BLaER1 treated with 17β-estradiol and CSF1 and Interleukin-3, amounts not matched to agents 10 nM and 100 nM (cell line): Measurements from ENCODE around the gene THSD7A.

ENCODE experiments used
- H3K27ac ChIP-seq, 11 experiments: shearing (Covaris generic); formaldehyde crosslinking; 2 replicates each; pipeline ENCODE4 v1.8.1; 2022
- H3K27me3 ChIP-seq, 11 experiments: shearing (Covaris generic); formaldehyde crosslinking; 2 replicates each; pipeline ENCODE4 v1.8.1; 2022
- H3K36me3 ChIP-seq, 11 experiments: shearing (Covaris generic); formaldehyde crosslinking; 2 replicates each; pipeline ENCODE4 v1.8.1; 2022
- H3K4me1 ChIP-seq, 10 experiments: shearing (Covaris generic); formaldehyde crosslinking; 2 replicates each; pipeline ENCODE4 v1.8.1; 2022
- H3K4me2 ChIP-seq, 11 experiments: shearing (Covaris generic); formaldehyde crosslinking; 2 replicates each; pipeline ENCODE4 v1.8.1; 2022
- H3K4me3 ChIP-seq, 10 experiments: shearing (Covaris generic); formaldehyde crosslinking; 2 replicates each; pipeline ENCODE4 v1.8.1; 2022
- H3K9ac ChIP-seq, 11 experiments: shearing (Covaris generic); formaldehyde crosslinking; 2 replicates each; pipeline ENCODE4 v1.8.1; 2022
- H3K9me3 ChIP-seq, 11 experiments: shearing (Covaris generic); formaldehyde crosslinking; replicated peaks in 1 of 11; 2 replicates each; pipeline ENCODE4 v1.8.1; 2022
- H4K20me1 ChIP-seq, 11 experiments: shearing (Covaris generic); formaldehyde crosslinking; 2 replicates each; pipeline ENCODE4 v1.8.1; 2022
- Cebpa-rat ChIP-seq, 11 experiments: shearing (Covaris generic); IDR thresholded peaks; 2 replicates each; pipeline ENCODE4 v1.8.1; 2022

THSD7A gene

DNA sequence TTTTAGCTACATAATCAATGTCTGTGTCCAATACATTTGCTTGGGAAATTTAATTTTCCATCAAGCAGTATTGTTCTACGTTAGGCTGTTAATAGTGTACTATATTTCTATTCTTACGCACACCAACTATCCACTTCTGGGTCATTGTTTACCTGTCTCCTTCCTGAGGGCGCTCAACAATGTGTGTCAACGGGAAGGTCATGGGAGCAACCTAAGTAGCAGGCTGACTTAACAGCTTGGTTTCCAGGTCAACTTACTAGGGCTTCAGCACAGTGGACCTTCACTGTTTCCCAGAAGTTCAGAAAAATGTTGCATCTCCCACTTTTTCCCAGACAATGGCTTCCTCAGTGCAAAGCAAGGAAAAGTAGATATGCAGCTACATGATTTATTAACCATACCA lies 13.7 kb downstream of the THSD7A start:
- Histone ChIP-seq H3K9me3 (no peaks in the 10 kb centered on the region), H3K4me3 (no peak overlapping the region), H3K4me1 (no peaks in the 10 kb centered on the region), H3K4me2 (no peak overlapping the region), H3K9ac (no peak overlapping the region), H3K27ac (no peak overlapping the region), H3K27me3 (no peaks in the 10 kb centered on the region), H4K20me1 (no peaks in the 10 kb centered on the region), H3K36me3 (no peaks in the 10 kb centered on the region)
- no peak for TF ChIP-seq Cebpa-rat (IDR thresholded peaks at IDR 0.05)

DNA sequence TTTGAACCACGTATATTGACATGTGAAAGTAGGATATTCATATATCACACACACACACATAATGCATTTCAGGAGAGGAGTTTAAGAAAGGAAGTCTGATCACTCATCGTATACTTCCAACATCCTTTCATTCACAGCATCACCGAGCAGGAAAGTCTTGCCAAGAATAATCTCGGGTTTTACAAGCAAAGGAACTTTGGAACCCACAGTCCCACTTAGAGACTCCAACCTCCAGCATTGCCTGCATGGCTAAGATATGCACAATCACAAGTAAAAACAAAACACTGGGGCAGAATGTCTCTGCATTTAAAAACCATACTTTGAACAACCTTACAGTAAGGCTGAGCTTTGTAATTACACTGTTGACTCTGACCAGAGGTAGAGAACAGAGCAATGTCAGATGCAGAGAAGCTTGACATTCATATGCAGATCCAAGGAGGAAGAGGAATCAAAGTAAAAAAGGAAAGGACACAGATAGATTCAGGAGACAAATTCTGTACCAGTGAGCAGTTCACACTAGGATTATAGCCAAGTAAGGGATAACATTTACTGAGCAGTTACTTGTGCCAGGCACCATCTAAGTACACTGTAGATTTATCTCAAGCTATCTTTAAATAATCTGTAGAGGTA lies 14.8 kb downstream of the THSD7A start:
- no peak overlapping the region for H3K4me3 ChIP-seq
- H4K20me1 ChIP-seq, result no peaks in the 10 kb centered on the region
- no peaks in the 10 kb centered on the region for H3K4me1 ChIP-seq
- no peak overlapping the region for H3K4me2 ChIP-seq
- H3K9me3 ChIP-seq, result no peaks in the 10 kb centered on the region
- H3K9ac ChIP-seq, result no peak overlapping the region
- no peak overlapping the region for H3K27ac ChIP-seq
- TF ChIP-seq Cebpa-rat (IDR thresholded peaks at IDR 0.05), result no peak
- H3K36me3 ChIP-seq, result no peaks in the 10 kb centered on the region
- H3K27me3 ChIP-seq, result no peaks in the 10 kb centered on the region

DNA sequence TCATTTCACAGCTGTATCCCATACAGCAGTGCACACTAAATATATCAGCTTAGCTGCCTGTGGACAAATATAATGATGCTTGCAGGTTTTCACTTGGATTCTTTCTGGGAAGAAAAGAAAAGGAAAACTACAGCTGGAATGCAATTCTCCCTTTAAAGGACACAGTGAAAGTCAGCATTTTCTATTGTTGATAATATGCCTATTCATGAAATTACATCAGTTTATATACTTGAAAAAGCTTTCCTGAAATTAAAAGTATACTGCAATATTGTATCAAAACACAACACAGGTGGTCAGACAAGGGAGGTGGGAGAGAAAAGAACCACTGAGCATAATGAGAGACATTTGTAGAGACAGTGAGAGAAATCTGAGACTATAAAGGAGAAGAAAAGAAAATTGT lies 20.3 kb downstream of the THSD7A start:
- Histone ChIP-seq H3K27me3 (no peaks in the 10 kb centered on the region), H3K9ac (no peak overlapping the region), H3K9me3 (no peaks in the 10 kb centered on the region), H4K20me1 (no peaks in the 10 kb centered on the region), H3K4me2 (no peak overlapping the region), H3K4me1 (no peaks in the 10 kb centered on the region), H3K36me3 (no peaks in the 10 kb centered on the region), H3K27ac (no peak overlapping the region), H3K4me3 (no peak overlapping the region)
- TF ChIP-seq Cebpa-rat (IDR thresholded peaks at IDR 0.05), result no peak

DNA sequence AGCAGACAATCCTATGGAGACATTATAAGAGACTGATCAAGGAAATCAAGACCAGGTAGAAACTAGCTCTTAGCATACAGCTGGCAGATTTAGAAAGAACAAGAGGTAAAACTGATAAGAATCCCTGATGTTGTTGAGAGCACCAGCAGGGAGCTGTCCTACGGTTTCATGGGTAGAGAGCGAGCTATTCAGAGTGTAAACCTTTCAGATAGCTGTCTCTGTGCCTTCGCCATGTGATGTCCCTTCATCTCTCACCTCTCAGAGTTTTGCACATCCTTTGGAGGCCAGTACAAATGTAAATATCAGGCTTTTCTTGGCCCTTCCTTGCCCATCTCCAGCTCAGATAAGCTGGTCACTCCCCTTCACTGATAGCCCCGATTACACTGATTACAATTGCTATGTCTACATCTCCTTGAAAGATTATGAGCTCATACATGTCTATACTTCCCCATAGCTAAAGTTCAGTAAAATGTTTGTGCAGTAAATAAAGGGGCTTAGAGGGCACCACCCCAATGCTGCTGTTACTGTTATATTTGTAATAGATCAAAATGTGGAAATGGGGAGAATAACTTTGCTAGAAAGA lies 21.9 kb downstream of the THSD7A start:
- H3K4me3 ChIP-seq, result no peak overlapping the region
- no peak overlapping the region for H3K27ac ChIP-seq
- H3K4me1 ChIP-seq, result no peaks in the 10 kb centered on the region
- TF ChIP-seq Cebpa-rat (IDR thresholded peaks at IDR 0.05), result no peak
- no peaks in the 10 kb centered on the region for H4K20me1 ChIP-seq
- H3K9ac ChIP-seq, result no peak overlapping the region
- H3K36me3 ChIP-seq, result no peaks in the 10 kb centered on the region
- H3K9me3 ChIP-seq, result no peaks in the 10 kb centered on the region
- H3K4me2 ChIP-seq, result no peak overlapping the region
- H3K27me3 ChIP-seq, result no peaks in the 10 kb centered on the region

DNA sequence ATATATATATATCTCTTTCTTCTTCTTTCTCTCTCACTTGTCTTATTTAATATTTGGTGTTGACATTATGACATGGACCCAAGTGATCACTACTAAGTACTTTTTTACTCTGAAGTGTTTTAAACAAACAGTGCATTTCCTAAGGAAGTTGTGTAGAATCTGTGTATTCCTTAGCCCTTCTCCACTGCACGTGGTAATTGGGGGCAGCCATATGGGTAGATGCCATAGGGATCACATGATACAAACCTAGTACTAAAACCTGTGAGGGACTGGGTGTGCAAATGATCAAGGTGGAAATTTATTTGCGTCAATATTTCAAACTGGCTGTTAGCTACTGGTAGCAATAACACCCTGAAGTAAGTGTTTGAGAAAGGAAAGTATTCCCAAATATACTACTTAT lies 25.0 kb downstream of the THSD7A start:
- Histone ChIP-seq H3K27ac (no peak overlapping the region), H3K36me3 (no peaks in the 10 kb centered on the region), H3K4me2 (no peak overlapping the region), H3K4me3 (no peak overlapping the region), H3K9ac (no peak overlapping the region), H3K9me3 (no peaks in the 10 kb centered on the region), H4K20me1 (no peaks in the 10 kb centered on the region), H3K27me3 (no peaks in the 10 kb centered on the region), H3K4me1 (no peaks in the 10 kb centered on the region)
- no peak for TF ChIP-seq Cebpa-rat (IDR thresholded peaks at IDR 0.05)

DNA sequence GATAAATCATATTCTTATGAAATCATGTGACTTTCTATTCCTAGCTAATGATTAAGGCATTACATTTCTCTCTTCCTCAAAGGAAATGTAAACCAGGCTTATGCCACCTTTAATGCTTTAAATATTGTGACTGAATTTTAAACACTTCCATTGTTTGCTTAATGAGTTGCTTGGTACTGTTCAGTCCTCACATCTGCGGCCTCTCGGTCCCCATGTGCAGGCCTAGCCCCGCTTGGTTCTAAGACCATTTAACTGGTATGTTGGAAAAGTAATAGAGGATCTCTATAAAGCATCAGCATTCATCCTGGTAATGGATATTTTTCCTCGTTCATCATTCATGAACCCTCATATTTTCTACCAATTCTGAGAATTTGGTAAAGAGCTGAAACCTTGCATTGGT lies 27.4 kb downstream of the THSD7A start:
- H3K4me1 ChIP-seq, result peaks cover 0 to 5% (median 0%) of the 10 kb centered on the region in 10 experiments; a peak in 1 of 20 replicates
- H4K20me1 ChIP-seq, result no peaks in the 10 kb centered on the region
- no peak overlapping the region for H3K4me3 ChIP-seq
- no peaks in the 10 kb centered on the region for H3K9me3 ChIP-seq
- H3K27me3 ChIP-seq, result no peaks in the 10 kb centered on the region
- H3K36me3 ChIP-seq, result no peaks in the 10 kb centered on the region
- H3K9ac ChIP-seq, result no peak overlapping the region
- TF ChIP-seq Cebpa-rat (IDR thresholded peaks at IDR 0.05), result no peak
- H3K4me2 ChIP-seq, result no peak overlapping the region
- no peak overlapping the region for H3K27ac ChIP-seq

DNA sequence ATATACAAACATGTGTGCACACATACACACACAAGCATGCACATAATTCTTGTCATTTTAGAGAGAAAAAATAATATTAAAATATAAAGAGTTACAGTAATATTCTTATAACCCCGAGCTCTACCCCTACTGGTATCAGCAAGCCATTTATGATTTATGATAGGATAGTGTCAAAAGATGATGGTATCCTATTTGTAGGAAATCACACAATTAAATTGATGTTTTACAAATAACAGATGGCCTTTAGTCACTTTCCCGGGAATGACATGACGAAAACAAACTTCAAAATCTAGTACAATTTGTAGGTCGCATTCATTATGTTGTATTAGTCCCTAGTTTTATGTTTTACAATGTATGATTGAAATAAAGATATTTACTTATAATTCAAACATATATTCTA lies 36.8 kb downstream of the THSD7A start:
- Histone ChIP-seq H3K9me3 (no peaks in the 10 kb centered on the region), H3K27me3 (no peaks in the 10 kb centered on the region), H3K4me2 (no peak overlapping the region), H3K36me3 (no peaks in the 10 kb centered on the region), H3K9ac (no peak overlapping the region), H3K27ac (no peak overlapping the region), H4K20me1 (no peaks in the 10 kb centered on the region), H3K4me3 (no peak overlapping the region), H3K4me1 (no peaks in the 10 kb centered on the region)
- TF ChIP-seq Cebpa-rat (IDR thresholded peaks at IDR 0.05), result no peak

DNA sequence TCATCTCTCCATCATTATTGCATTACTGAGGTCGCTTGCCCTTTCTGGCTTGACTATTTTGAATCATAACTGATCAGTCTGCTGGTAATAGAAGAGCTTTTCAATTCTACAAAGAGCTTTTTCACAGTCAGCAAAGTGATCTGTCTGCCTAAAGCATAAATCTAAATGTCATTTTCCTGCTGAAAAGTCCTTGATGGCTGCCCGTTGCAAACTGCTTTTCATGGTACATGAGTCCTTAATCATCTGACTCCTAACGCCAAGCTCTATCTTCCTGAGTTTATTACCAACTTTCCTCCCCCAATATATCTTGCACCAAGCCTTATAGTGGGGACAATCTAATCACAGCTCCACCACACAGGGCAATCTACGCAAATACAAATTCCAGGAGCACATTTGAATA lies 39.8 kb downstream of the THSD7A start:
- Histone ChIP-seq H3K36me3 (no peaks in the 10 kb centered on the region), H3K9me3 (no peaks in the 10 kb centered on the region), H3K4me2 (no peak overlapping the region), H3K4me3 (no peak overlapping the region), H3K27ac (no peak overlapping the region), H4K20me1 (no peaks in the 10 kb centered on the region), H3K4me1 (no peaks in the 10 kb centered on the region), H3K9ac (no peak overlapping the region), H3K27me3 (no peaks in the 10 kb centered on the region)
- no peak for TF ChIP-seq Cebpa-rat (IDR thresholded peaks at IDR 0.05)

DNA sequence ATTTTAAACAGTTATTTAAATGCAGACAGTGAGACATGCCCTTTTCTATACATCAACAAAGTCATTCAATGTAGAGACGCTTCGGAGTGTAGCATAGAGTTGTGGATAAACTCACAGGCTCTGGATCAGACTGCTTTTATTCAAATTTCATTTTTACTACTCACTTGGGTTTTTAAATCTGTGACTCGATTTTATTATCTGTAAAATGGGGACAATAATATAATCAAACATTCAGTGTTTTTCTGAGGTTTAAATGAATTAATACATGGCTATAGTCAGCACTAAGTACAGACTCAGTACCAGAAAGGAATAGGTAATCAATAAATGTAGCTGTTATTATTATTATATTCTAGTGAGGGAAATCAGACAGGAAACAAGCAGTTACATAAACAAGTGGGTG lies 43.4 kb downstream of the THSD7A start:
- H3K4me2 ChIP-seq, result no peak overlapping the region
- H3K9ac ChIP-seq, result no peak overlapping the region
- TF ChIP-seq Cebpa-rat (IDR thresholded peaks at IDR 0.05), result no peak
- no peaks in the 10 kb centered on the region for H3K4me1 ChIP-seq
- H3K9me3 ChIP-seq, result no peaks in the 10 kb centered on the region
- no peak overlapping the region for H3K4me3 ChIP-seq
- H3K27ac ChIP-seq, result no peak overlapping the region
- H3K36me3 ChIP-seq, result no peaks in the 10 kb centered on the region
- no peaks in the 10 kb centered on the region for H3K27me3 ChIP-seq
- no peaks in the 10 kb centered on the region for H4K20me1 ChIP-seq

DNA sequence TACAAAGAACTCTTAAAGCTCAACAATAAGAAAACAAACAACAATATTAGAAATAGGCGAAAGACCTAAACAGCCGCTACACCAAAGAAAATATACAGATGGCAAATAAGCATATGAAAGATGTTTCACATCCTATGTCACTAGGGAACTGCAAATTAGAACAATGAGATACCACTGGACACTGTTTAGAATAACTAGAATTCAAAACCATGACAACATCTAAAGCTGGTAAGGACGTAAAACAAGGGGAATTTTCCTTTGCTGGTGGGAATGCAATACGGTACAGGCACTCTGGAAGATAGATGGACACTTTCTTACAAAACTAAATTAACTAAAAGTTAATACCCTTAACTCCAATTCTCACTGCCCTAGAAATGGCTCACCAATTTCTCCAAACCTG lies 44.5 kb downstream of the THSD7A start:
- H3K4me3 ChIP-seq, result no peak overlapping the region
- H3K27ac ChIP-seq, result no peak overlapping the region
- H3K4me2 ChIP-seq, result no peak overlapping the region
- H3K9ac ChIP-seq, result no peak overlapping the region
- H3K9me3 ChIP-seq, result no peaks in the 10 kb centered on the region
- no peaks in the 10 kb centered on the region for H4K20me1 ChIP-seq
- H3K4me1 ChIP-seq, result no peaks in the 10 kb centered on the region
- no peaks in the 10 kb centered on the region for H3K36me3 ChIP-seq
- no peak for TF ChIP-seq Cebpa-rat (IDR thresholded peaks at IDR 0.05)
- H3K27me3 ChIP-seq, result no peaks in the 10 kb centered on the region
